Mucosa of gallbladder (tissue), 1 donor: Measurements from ENCODE around the gene ULK4. TPM values are rescaled to one million over a fixed set of nuclear protein-coding genes. Genes with fewer than 3 reads are reported as not detected.
"Not testable (repeated sequence)": the region's sequence is repeated elsewhere in the genome, so short reads cannot be mapped to it uniquely, and the experiment has no call there.

Experiments
- DNase-seq: peaks from one replicate; pipeline ENCODE4 v3.0.0-alpha.2; 2020; ENCODE audit warnings: low spot score
- total RNA-seq: library from RNA; stranded (reverse); gene quantifications from one replicate; pipeline ENCODE4 v1.2.1, GENCODE V29; 2021
- donor health status: DM: no; HTN: no; CAD: no.

Gene ULK4
- 9.8 TPM for total RNA-seq

GRCh38 chr3:41961751-41962679 is at the start of gene ULK4:
Gene ULK4, minus strand, starts transcription at chr3:41962103. Its CDS starts 7,344 bp downstream, at chr3:41954759.
- peak; percentile 99 for DNase-seq

GRCh38 chr3:42010530-42010929 is 48.6 kb upstream of the ULK4 start:
- no peak for DNase-seq

- no peak for DNase-seq
These were observed 47.6 kb upstream of the ULK4 start for GRCh38 chr3:42009456-42009855.

- DNase-seq: no peak
These were observed 45.9 kb upstream of the ULK4 start for GRCh38 chr3:42007785-42008184.

- DNase-seq: no peak
These were observed 43.5 kb upstream of the ULK4 start for GRCh38 chr3:42005401-42005800.

- DNase-seq: no peak
These were observed 40.9 kb upstream of the ULK4 start for GRCh38 chr3:42002790-42003189.

- DNase-seq: no peak
These were observed 39.9 kb upstream of the ULK4 start for GRCh38 chr3:42001777-42002176.

GRCh38 chr3:41999909-42000308 is 38.0 kb upstream of the ULK4 start:
- DNase-seq: no peak

GRCh38 chr3:41997702-41998550 is 36.0 kb upstream of the ULK4 start:
- DNase-seq: no peak

GRCh38 chr3:41991437-41991836 is 29.5 kb upstream of the ULK4 start:
- no peak for DNase-seq

- DNase-seq: no peak
These were observed 27.6 kb upstream of the ULK4 start for GRCh38 chr3:41989518-41989917.

- no peak for DNase-seq
These were observed 25.7 kb upstream of the ULK4 start for GRCh38 chr3:41987627-41988026.

- no peak for DNase-seq
These were observed 24.7 kb upstream of the ULK4 start for GRCh38 chr3:41986561-41986960.

- no peak for DNase-seq
These were observed 23.1 kb upstream of the ULK4 start for GRCh38 chr3:41985018-41985417.

GRCh38 chr3:41983091-41983490 is 21.2 kb upstream of the ULK4 start:
- DNase-seq: not testable (repeated sequence)

GRCh38 chr3:41977401-41977800 is 15.5 kb upstream of the ULK4 start:
- not testable (repeated sequence) for DNase-seq

- DNase-seq: no peak
These were observed 13.7 kb upstream of the ULK4 start for GRCh38 chr3:41975416-41976103.

- DNase-seq: no peak
These were observed 12.3 kb upstream of the ULK4 start for GRCh38 chr3:41974223-41974622.

- DNase-seq: no peak
These were observed 10.9 kb upstream of the ULK4 start for GRCh38 chr3:41972802-41973201.

- no peak for DNase-seq
These were observed 4.3 kb upstream of the ULK4 start for GRCh38 chr3:41966206-41966605.

GRCh38 chr3:41963823-41964222 is 1.9 kb upstream of the ULK4 start:
- DNase-seq: no peak
